ENCODE data around the gene UNC93B1.

DNA sequence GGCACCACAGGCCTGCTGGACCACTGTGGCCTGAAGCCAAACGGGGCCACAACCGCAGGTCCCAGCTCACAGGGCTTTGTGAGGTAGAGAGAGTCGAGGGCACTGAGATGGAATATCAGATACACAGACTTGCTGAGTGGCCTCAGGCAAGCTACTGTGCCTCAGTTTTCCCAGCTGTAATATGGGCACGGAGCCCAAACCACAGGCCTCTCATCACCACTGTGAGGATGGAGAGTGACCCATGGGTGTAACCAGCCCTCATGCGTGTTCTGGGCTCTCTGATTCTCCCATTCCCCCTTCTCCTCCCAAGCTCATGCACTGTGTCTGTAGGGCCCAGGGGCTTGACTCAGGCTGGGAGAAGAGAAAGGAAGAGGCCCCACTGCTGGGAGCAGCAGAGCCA, 4.2 kb downstream of the UNC93B1 start:
- no peak for TF ChIP-seq CTCF (conservative IDR thresholded peaks at IDR 0.05 in 1 of 2, IDR thresholded peaks at IDR 0.05 in 1 of 2; ENCODE audit: low read depth in 1 of 2, low read length in 2 of 2)
- TF ChIP-seq EZH2 (IDR thresholded peaks at IDR 0.05; ENCODE audit: low read length, missing control alignments), result no peak

Data from fibroblast of lung (primary cell).